HepG2 (cell line): ENCODE data around the gene POLR2F. TPM values are rescaled to one million over a fixed set of nuclear protein-coding genes. Genes with fewer than 3 reads are reported as not detected.

Experiments
- CEBPB ChIP-seq: IDR thresholded peaks from 2 replicates; pipeline ENCODE4 v1.6.1; 2011; ENCODE audit warnings: low read depth, low read length, improper control_type of control experiment, borderline replicate concordance
- FOXJ3 ChIP-seq: sonication (generic); formaldehyde crosslinking; IDR thresholded peaks from 2 replicates; pipeline ENCODE4 v1.4.0; 2020; ENCODE audit warnings: missing genetic modification reagents, mild to moderate bottlenecking, borderline replicate concordance
- HNF4A ChIP-seq: sonication (generic); formaldehyde crosslinking; IDR thresholded peaks from 2 replicates; pipeline ENCODE4 v1.4.0; 2020; ENCODE audit warnings: missing genetic modification reagents
- HNRNPL ChIP-seq: fragments of 200-400 bp; formaldehyde crosslinking; IDR thresholded peaks from 2 replicates; pipeline ENCODE4 v1.6.1; 2017; ENCODE audit warnings: mild to moderate bottlenecking, low read depth, low read length
- ISL2 ChIP-seq: sonication (generic); formaldehyde crosslinking; IDR thresholded peaks from 2 replicates; pipeline ENCODE4 v1.5.0; 2020; ENCODE audit warnings: missing genetic modification reagents
- NONO ChIP-seq, 2 experiments: fragments of 450-650 bp in 1 of 2; sonication (generic) in 1 of 2; formaldehyde crosslinking in 1 of 2; IDR thresholded peaks in 1 of 2; conservative IDR thresholded peaks in 1 of 2; 2 replicates each; pipeline versions ENCODE4 v1.6.1 to v1.8.0; 2017 to 2022; ENCODE audit warnings: mild to moderate bottlenecking in 1 of 2, missing genetic modification reagents in 1 of 2, moderate library complexity in 1 of 2
- NR2F6 ChIP-seq, 2 experiments: IDR thresholded peaks; 2 replicates each; pipeline ENCODE4 v1.6.1; 2016; ENCODE audit warnings: antibody characterized with exemption in 1 of 2, mild to moderate bottlenecking in 1 of 2
- RBM22 ChIP-seq: fragments of 200-400 bp; formaldehyde crosslinking; optimal IDR thresholded peaks from 2 replicates; pipeline ENCODE3; 2017; ENCODE audit warnings: mild to moderate bottlenecking, low read length, moderate library complexity
- RCOR2 ChIP-seq: IDR thresholded peaks from 2 replicates; pipeline ENCODE4 v1.6.1; 2016; ENCODE audit warnings: missing biosample characterization, missing genetic modification reagents
- UBTF ChIP-seq: sonication (generic); formaldehyde crosslinking; IDR thresholded peaks from 2 replicates; pipeline ENCODE4 v1.4.0; 2020; ENCODE audit warnings: mild to moderate bottlenecking, missing genetic modification reagents
- YY1 ChIP-seq: IDR thresholded peaks from 2 replicates; pipeline ENCODE4 v1.6.1; 2011; ENCODE audit warnings: low read length, low read depth, moderate library complexity, mild to moderate bottlenecking; ENCODE audit not compliant: insufficient read depth, insufficient replicate concordance
- ZFY ChIP-seq: sonication (generic); formaldehyde crosslinking; IDR thresholded peaks from 2 replicates; pipeline ENCODE4 v1.4.0; 2020; ENCODE audit warnings: missing genetic modification reagents
- polyA plus RNA-seq, 8 experiments: library from polyadenylated mRNA; depleted of rRNA in 3 of 8; stranded (reverse) in 7 of 8; unstranded in 1 of 8; fragments of >200 nt; fragmentation: Illumina TruSeq in 4 of 8; extraction: Trizol in 4 of 8; gene quantifications; 2 replicates each; pipeline versions ENCODE4 v1.2.1 to v1.2.3, GENCODE V29; 2011 to 2016; ENCODE audit warnings: low read depth in 4 of 8, missing spikeins in 1 of 8, mixed read lengths in 1 of 8; ENCODE audit not compliant: insufficient read depth in 1 of 8
- total RNA-seq, 5 experiments: library from RNA; depleted of rRNA; stranded (reverse); fragments of >200 nt; fragmentation: Illumina TruSeq; extraction: Trizol; gene quantifications; 2 replicates each; pipeline ENCODE4 v1.2.3, GENCODE V29; 2016; ENCODE audit warnings: low read depth in 1 of 5
- TF ChIP-seq, protein P1 (sequence below): sonication (generic); formaldehyde crosslinking; IDR thresholded peaks from 2 replicates; pipeline ENCODE4 v1.4.0; 2020; ENCODE audit warnings: missing genetic modification reagents
- TF ChIP-seq, protein P2 (sequence below): sonication (generic); formaldehyde crosslinking; IDR thresholded peaks from 2 replicates; pipeline ENCODE4 v1.4.0; 2020; ENCODE audit warnings: missing genetic modification reagents, borderline replicate concordance
- TF ChIP-seq, protein P3 (sequence below): sonication (generic); formaldehyde crosslinking; IDR thresholded peaks from 2 replicates; pipeline ENCODE4 v1.4.0; 2020; ENCODE audit warnings: missing genetic modification reagents, borderline replicate concordance
- TF ChIP-seq, protein P4 (sequence below): sonication (generic); formaldehyde crosslinking; IDR thresholded peaks from 2 replicates; pipeline ENCODE4 v1.4.0; 2020; ENCODE audit warnings: missing genetic modification reagents

The POLR2F gene
- total and polyA plus RNA-seq, 2 of the 13 experiments (the other 11 are each of a cell fraction or from before 2014, with no cell fraction given): 135 to 158 TPM

DNA sequence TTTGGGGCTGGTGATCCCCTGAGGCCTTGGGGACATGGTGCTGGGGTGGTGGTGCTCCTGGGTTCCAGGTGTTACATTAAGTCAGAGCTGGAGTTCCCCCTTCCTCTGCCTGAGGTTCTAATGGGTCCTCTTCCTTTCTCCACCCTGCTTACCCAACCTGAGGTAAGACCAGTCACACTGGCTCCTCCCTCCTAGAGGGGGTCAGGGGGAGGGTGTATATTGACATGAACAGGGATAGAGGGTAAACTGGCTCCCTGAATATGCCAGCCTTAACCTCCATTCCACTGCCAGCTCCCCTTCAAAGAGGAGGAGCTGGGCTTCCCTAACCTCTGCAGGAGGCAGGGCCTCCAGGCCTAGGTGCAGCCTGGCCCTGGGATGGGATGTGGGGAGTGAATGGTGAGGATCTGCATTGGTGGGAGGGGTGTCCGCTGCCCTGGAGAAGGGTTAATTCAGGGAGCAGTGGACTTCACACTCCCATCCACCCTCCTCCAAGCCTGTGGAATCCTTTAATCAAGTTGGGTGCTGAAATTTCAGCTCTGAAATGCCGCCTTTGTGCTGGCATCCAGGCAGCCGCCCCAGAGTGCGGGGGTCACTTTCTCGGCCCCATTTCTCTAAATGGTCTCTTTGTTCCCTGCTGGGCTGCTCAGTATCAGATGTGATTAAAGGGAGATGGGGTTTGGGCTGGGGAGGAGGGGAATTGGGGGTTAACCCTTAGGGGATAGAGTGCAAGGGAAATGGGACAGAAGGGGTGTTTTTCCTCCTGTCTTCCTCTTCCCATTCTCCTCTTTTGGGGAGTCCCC, 15.2 kb downstream of the POLR2F start (continued):
- TF ChIP-seq UBTF (CRISPR knock-in tag): peak; percentile 7; the same call in 1 of the 2 replicates
- peak; percentile 43 for TF ChIP-seq YY1
- TF ChIP-seq NONO (IDR thresholded peaks at IDR 0.05): no peak
- peak; percentile 67; the same call in 1 of the 2 replicates for TF ChIP-seq NONO (CRISPR knock-in tag; conservative IDR thresholded peaks at IDR 0.05)
- peak; percentile 23 for TF ChIP-seq RBM22
- TF ChIP-seq, protein P1, sequence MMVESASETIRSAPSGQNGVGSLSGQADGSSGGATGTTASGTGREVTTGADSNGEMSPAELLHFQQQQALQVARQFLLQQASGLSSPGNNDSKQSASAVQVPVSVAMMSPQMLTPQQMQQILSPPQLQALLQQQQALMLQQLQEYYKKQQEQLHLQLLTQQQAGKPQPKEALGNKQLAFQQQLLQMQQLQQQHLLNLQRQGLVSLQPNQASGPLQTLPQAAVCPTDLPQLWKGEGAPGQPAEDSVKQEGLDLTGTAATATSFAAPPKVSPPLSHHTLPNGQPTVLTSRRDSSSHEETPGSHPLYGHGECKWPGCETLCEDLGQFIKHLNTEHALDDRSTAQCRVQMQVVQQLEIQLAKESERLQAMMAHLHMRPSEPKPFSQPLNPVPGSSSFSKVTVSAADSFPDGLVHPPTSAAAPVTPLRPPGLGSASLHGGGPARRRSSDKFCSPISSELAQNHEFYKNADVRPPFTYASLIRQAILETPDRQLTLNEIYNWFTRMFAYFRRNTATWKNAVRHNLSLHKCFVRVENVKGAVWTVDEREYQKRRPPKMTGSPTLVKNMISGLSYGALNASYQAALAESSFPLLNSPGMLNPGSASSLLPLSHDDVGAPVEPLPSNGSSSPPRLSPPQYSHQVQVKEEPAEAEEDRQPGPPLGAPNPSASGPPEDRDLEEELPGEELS (CRISPR knock-in tag): peak; percentile 23; the same call in 1 of the 2 replicates
- TF ChIP-seq, protein P2, sequence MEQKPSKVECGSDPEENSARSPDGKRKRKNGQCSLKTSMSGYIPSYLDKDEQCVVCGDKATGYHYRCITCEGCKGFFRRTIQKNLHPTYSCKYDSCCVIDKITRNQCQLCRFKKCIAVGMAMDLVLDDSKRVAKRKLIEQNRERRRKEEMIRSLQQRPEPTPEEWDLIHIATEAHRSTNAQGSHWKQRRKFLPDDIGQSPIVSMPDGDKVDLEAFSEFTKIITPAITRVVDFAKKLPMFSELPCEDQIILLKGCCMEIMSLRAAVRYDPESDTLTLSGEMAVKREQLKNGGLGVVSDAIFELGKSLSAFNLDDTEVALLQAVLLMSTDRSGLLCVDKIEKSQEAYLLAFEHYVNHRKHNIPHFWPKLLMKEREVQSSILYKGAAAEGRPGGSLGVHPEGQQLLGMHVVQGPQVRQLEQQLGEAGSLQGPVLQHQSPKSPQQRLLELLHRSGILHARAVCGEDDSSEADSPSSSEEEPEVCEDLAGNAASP (CRISPR knock-in tag): peak; percentile 38; the same call in 1 of the 2 replicates
- peak; percentile 62; the same call in 1 of the 2 replicates for TF ChIP-seq RCOR2 (CRISPR knock-in tag)
- TF ChIP-seq, protein P3, sequence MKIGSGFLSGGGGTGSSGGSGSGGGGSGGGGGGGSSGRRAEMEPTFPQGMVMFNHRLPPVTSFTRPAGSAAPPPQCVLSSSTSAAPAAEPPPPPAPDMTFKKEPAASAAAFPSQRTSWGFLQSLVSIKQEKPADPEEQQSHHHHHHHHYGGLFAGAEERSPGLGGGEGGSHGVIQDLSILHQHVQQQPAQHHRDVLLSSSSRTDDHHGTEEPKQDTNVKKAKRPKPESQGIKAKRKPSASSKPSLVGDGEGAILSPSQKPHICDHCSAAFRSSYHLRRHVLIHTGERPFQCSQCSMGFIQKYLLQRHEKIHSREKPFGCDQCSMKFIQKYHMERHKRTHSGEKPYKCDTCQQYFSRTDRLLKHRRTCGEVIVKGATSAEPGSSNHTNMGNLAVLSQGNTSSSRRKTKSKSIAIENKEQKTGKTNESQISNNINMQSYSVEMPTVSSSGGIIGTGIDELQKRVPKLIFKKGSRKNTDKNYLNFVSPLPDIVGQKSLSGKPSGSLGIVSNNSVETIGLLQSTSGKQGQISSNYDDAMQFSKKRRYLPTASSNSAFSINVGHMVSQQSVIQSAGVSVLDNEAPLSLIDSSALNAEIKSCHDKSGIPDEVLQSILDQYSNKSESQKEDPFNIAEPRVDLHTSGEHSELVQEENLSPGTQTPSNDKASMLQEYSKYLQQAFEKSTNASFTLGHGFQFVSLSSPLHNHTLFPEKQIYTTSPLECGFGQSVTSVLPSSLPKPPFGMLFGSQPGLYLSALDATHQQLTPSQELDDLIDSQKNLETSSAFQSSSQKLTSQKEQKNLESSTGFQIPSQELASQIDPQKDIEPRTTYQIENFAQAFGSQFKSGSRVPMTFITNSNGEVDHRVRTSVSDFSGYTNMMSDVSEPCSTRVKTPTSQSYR (CRISPR knock-in tag): peak; percentile 48; the same call in 1 of the 2 replicates
- peak; percentile 74 for TF ChIP-seq HNF4A (CRISPR knock-in tag)
- no peak for TF ChIP-seq ISL2
- no peak for TF ChIP-seq FOXJ3 (CRISPR knock-in tag)
- TF ChIP-seq ZFY (CRISPR knock-in tag): peak; percentile 50; the same call in 1 of the 2 replicates
- peak; percentile 68; the same call in 1 of the 2 replicates for TF ChIP-seq HNRNPL
- no peak for TF ChIP-seq CEBPB
- 0 out of 2 replicates have a peak, but pooled peaks have one; percentile 47 for TF ChIP-seq NR2F6 (IDR thresholded peaks at IDR 0.05)
- 0 out of 2 replicates have a peak, but pooled peaks have one; percentile 22 for TF ChIP-seq NR2F6 (CRISPR knock-in tag; IDR thresholded peaks at IDR 0.05)
- TF ChIP-seq, protein P4, sequence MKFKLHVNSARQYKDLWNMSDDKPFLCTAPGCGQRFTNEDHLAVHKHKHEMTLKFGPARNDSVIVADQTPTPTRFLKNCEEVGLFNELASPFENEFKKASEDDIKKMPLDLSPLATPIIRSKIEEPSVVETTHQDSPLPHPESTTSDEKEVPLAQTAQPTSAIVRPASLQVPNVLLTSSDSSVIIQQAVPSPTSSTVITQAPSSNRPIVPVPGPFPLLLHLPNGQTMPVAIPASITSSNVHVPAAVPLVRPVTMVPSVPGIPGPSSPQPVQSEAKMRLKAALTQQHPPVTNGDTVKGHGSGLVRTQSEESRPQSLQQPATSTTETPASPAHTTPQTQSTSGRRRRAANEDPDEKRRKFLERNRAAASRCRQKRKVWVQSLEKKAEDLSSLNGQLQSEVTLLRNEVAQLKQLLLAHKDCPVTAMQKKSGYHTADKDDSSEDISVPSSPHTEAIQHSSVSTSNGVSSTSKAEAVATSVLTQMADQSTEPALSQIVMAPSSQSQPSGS: peak; percentile 17; the same call in 1 of the 2 replicates
